GM10847 (cell line): Measurements from ENCODE around the gene UQCRC1.

Experiments
- POLR2A ChIP-seq: IDR thresholded peaks from 2 replicates; pipeline ENCODE4 v1.6.1; 2011; ENCODE audit not compliant: insufficient read length; ENCODE audit errors: extremely low read depth

The UQCRC1 gene

GRCh38 chr3:48595526-48596121, 13.8 kb downstream of the UQCRC1 start:
- TF ChIP-seq POLR2A, result no peak

DNA sequence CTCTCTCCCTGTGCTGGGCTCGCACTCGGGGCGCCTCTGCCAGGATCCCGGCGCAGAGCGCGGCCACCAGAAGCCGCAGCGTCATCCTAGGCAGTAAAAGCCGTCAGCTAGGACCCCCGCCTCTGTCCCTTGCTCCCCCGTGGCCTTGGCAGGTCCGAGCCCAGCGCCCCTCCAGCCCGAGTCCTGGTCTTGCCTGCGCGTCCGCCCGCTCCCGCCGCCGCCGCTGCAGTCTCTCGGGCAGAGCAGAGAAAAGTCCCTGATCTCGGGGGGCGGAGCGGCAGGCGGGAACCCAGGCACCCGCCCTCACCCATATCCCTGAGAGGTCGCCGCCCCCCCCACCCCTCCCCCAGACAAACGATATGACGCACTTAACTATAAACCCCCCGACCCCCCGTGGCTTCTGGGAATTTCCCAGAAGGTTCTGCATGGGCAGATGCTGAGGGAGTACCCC, 14.3 kb downstream of the UQCRC1 start, which contains the start of gene COL7A1:
Gene COL7A1 (minus strand): TSS at position 255 of the 451 bp plus-strand sequence. CDS start 170 bp downstream, at position 85.
- no peak for TF ChIP-seq POLR2A

- no peak for TF ChIP-seq POLR2A
Measured at GRCh38 chr3:48594417-48595049, 14.9 kb downstream of the UQCRC1 start.

DNA sequence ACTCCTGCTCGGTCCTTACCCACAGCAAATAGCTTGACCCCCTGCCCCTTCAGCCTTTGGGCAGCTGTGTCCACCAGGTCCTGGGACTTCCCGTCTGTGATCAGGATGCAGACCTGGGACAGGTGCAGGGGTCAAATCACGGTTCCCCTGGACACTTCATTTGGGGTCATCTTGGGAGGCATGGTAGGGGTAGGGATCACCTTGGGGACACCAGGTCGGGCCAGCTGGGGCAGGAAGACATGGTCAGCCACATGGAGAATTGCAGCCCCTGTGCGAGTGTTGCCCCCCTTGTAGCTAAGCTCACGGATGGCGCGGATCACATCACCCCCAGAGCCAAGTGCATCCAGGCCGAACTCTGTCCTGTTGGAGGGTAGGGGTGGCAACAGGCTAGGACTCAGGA, 16.1 kb downstream of the UQCRC1 start:
- no peak for TF ChIP-seq POLR2A

- TF ChIP-seq POLR2A, result no peak
Measured at GRCh38 chr3:48592519-48593087, 16.8 kb downstream of the UQCRC1 start.

GRCh38 chr3:48591886-48592518, 17.4 kb downstream of the UQCRC1 start:
- no peak for TF ChIP-seq POLR2A

DNA sequence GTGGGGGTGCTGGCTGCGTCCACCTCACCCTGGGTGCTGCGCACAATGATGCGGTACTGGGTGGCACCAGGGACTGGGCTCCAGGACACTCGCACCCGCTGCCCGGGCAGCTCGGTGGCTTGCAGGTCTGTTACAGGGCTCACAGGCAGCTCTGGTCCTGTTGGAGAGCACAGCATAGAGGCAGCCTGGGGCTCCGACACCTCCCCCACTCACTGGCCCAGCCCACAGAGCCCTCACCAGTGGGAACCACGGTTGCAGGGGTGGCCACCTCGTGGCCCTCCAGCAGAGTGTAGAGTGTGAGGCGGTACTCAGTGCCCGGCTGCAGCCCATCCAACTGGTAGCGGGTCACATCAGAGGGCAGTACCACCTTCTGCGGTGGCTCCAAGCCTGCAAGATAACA, 18.0 kb downstream of the UQCRC1 start:
- TF ChIP-seq POLR2A, result no peak

DNA sequence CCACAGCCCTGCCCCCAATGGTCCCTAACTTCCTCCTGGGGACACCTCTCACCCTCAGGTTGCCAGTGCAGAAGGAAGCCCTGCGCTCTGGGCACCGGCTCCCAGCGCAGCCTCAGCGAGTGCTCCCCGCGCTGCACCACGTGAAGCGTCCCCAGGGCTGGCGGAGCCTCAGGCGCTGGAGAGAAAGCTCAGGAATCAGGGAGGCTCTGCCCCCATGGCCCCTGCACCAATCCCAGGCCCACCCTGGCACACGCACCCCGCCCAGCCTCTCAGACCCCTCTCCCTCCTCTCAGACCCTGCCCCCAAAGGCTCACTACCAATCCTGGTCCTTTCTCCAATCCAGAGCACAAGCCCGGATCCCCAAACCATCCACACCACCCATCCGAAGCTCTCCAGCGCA, 21.2 kb downstream of the UQCRC1 start:
- TF ChIP-seq POLR2A, result no peak

- no peak for TF ChIP-seq POLR2A
Measured at GRCh38 chr3:48587686-48588085, 21.8 kb downstream of the UQCRC1 start.

GRCh38 chr3:48585411-48585810, 24.0 kb downstream of the UQCRC1 start:
- no peak for TF ChIP-seq POLR2A

DNA sequence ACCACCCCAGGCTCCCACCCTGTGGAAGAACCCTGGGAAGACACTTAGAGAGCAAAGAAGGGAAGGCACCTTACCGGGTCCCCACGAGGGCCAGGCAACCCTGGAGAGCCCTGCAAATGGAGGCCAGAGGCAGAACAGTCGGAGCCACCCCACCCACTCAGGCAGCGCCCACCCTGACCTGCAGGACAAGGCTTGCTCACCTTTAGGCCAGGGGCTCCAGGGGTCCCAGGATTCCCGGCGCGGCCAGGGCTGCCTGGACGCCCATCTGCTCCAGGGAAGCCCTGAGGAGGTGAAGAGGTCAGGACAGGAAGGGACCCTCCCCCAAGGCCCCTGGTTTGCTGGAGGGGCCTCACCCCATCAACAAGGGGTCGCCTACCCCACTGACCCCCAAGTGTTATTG, 24.6 kb downstream of the UQCRC1 start:
- no peak for TF ChIP-seq POLR2A

GRCh38 chr3:48581621-48582481, 27.6 kb downstream of the UQCRC1 start:
- TF ChIP-seq POLR2A, result no peak

- TF ChIP-seq POLR2A, result no peak
Measured at GRCh38 chr3:48576647-48577046, 32.8 kb downstream of the UQCRC1 start.

GRCh38 chr3:48575366-48575765, 34.1 kb downstream of the UQCRC1 start:
- no peak for TF ChIP-seq POLR2A

DNA sequence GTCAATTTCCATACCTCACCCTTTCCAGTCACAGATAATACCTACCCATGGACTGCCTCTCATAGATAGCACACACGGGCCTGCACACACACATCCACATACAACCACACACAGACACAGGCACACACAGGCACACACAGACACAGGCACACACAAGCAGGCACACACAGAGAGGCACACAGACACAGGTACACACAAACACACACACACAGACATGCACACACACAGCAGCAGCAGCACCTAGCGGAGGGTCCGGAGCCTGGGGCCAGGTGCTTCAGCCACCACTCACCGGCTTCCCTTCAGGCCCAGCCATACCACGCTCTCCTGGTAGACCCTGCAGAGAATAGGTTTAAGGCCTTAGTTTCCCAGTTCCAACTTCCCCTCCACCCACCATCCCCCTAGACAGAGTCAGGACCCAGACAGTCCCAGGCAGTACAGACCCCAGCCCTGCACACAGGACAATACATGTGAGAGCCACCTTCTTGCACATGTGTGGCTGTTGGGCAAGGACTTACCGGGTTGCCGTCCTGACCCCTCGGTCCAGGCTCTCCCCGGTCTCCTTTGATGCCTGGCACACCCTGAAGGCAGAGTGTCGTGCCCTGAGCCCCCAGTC, 35.4 kb downstream of the UQCRC1 start:
- TF ChIP-seq POLR2A, result no peak
